ENCODE data around the gene CDIP1.

DNA sequence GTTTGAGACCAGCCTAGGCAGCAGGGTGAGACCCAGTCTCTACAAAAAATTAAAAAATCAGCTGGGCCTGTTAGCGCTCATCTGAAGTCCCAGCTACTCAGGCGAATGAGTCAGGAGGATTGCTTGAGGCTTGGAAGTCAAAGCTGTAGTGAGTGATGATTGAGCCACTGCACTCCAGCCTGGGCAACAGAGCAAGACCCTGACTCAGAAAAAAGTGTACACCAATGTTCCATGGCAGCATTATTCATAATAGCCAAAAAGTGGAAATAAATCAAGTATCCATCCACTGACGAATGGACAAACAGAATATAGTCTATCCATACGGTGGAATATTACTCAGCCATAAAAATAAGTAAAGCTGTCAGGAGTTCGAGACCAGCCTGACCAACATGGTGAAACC, 66.7 kb downstream of the CDIP1 start:
- TF ChIP-seq SUZ12 (IDR thresholded peaks at IDR 0.05; ENCODE audit: extremely low read depth, insufficient read depth, insufficient read length) (no peak), YY1 (IDR thresholded peaks at IDR 0.05; ENCODE audit: insufficient read depth, insufficient read length) (no peak), ZNF274 (IDR thresholded peaks at IDR 0.05; ENCODE audit: low read depth, low read length) (no peak)
